HG03103 (cell line): ENCODE results near the gene GPC6.

Experiments used
- ATAC-seq: cut with Tn5 transposase; IDR thresholded peaks from one replicate; pipeline ENCODE4 v1.9.1; 2021; ENCODE audit warnings: low read depth; ENCODE audit not compliant: unreplicated experiment

GPC6 gene

GRCh38 chr13:93716623-93717022, 490.0 kb downstream of the GPC6 start:
- no peak for ATAC-seq

DNA sequence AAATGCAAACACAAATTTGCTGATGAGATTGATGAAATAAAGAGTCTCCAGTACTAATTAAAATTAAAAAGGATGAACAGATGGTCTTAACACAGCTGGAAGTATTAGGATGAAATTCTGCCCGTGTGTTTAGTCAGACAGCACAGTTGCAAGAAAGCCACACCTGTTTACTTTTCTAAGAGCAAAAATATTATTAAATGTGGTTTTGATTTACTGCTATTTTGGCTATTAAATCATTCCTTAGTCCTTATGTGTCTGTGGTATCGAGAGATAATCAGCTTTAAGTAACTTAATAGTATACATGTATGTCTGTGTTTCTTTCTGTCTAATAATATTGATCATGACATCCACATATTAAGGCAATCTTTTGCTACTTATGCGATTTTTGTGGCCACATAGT, 494.9 kb downstream of the GPC6 start:
- ATAC-seq, result no peak

GRCh38 chr13:93723316-93723715, 496.7 kb downstream of the GPC6 start:
- no peak for ATAC-seq

GRCh38 chr13:93724187-93724586, 497.6 kb downstream of the GPC6 start:
- no peak for ATAC-seq

- no peak for ATAC-seq
These were observed 499.8 kb downstream of the GPC6 start for GRCh38 chr13:93726173-93726957.

- ATAC-seq, result no peak
These were observed 500.9 kb downstream of the GPC6 start for GRCh38 chr13:93727211-93728141.

- no peak for ATAC-seq
These were observed 502.8 kb downstream of the GPC6 start for GRCh38 chr13:93729383-93729782.

DNA sequence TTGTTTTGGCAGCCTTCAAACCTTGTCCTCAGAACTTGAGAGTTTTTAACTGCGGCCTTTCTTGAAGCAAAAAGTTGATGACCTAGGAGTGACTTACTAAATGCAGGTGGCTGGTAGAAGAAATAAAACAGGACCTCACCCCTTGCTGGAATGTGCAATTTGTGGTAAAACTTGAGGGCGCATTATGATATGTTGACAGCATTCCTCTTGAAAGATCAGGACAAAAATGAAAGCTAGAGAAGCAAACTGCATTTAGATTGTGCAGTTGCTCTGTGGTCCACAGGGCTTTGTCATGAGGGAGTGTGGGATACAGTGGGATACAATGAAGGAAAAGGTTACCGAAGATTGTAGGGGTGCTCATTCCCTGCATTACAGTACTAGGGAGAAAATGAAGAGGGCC, 504.2 kb downstream of the GPC6 start:
- ATAC-seq, result no peak

GRCh38 chr13:93732186-93732585, 505.6 kb downstream of the GPC6 start:
- ATAC-seq, result no peak

DNA sequence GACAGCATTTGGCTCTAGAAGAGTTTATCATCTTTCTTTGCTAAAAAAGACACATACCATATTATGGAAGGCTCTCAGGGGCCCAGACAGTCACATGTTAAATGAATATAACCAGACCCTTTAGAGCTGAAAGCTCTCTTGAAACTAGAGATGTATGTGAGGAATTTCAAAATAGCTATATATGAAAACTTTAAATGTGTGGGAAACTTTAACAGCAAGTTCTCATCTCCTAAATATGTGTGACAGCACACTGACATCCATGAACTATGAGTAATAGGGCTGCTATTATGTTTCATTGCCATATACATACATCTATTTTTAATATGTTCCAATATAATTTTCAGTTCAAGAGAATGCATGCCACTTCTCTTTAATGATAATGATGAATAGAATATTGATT, 509.5 kb downstream of the GPC6 start:
- ATAC-seq, result no peak

- ATAC-seq, result no peak
These were observed 510.3 kb downstream of the GPC6 start for GRCh38 chr13:93736909-93737308.

DNA sequence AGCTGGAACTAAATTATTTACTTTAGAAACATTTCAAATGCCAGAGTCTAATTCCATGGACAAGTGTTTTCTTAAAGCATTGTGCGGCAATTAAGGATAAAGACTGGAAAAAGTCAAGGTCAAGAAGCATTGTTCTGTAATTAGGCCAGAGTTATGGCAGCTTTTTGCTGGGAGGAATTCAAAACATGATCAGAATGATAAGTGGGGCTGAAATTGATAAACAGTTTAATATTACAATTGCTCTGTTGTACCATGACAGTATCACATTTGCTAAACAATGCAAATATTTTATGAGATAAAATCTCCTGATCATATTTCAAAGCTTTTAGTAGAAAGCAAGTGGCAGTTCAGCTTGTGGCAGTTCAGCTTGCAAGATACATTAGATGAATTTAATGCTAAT, 513.7 kb downstream of the GPC6 start:
- ATAC-seq, result no peak

DNA sequence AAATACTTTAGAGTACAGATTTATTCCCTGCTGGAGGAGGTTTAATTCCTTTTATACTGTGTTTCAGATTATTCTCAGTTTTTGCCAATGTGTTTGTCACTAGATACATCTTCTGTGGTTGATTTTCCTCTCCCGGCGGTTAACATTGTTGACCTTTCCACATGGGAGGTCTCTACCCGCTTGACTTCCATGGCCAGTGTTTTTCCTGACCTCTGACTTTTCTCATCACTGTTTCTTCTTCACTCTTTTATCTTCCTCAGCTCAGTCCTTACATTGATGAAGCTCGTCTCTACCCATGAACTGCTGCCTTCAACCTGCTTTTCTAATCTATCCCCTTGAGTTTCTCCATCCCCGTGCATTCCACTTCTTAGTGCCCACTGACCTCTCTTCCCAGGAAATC, 517.4 kb downstream of the GPC6 start:
- no peak for ATAC-seq

DNA sequence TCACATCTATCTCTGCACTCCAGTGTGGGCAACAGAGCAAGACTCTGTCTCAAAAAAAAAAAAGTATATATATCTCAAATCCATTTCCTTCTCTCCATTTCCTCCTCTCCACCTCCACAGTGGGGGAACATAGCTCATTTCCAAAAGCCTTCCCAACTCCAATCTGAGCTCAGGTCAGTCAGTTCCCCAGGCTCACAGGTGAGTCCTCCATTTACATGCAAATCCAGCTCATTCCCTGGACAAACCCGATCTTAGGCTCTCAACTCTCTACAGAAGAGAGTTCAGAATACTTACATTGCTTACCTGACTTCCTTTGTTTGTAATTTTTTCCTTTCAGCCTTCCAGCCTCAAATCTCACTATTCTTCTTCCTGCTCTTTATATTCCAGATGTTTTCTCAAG, 518.3 kb downstream of the GPC6 start:
- no peak for ATAC-seq

GRCh38 chr13:93745884-93746283, 519.3 kb downstream of the GPC6 start:
- no peak for ATAC-seq

DNA sequence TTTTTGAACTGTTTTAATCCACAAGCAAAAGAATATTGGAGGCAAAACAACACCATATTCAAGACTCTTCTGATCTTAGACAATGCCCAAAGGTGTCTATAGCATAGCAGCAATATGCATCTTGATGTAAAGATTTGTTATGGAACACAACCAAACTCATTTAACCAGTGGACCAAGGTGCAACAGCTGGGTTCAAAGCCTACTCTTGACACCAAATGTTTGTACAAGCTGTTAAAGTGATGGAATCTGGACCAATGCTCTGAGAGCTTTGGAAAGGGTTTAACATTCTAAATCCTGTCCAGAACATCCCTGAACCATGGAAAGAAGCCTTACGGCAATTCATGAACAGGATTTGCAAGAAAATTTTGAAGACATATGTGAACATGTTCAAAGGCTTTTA, 520.0 kb downstream of the GPC6 start:
- ATAC-seq, result no peak

- ATAC-seq, result no peak
These were observed 524.1 kb downstream of the GPC6 start for GRCh38 chr13:93750676-93751075.

- ATAC-seq, result no peak
These were observed 524.5 kb downstream of the GPC6 start for GRCh38 chr13:93751117-93751516.

DNA sequence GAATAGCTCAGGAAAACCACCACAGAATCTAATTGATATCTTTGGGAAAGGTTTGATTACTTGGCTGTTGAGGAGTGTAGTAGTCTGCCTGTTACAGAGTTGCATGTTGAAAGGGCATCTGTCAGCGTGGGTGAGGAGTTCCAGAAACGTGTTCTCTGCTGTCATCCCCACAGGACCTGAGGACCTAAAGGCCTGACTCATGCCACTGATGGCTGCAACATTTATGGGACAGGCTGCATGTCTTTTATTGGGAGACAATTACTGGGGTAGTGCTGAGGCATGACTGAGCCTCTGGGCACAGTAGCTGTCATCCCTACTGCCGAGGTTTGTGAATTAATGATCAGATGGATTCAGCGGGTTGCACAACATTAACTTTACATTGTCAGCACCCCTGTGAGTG, 525.9 kb downstream of the GPC6 start:
- ATAC-seq, result no peak

- no peak for ATAC-seq
These were observed 527.0 kb downstream of the GPC6 start for GRCh38 chr13:93753639-93754038.

DNA sequence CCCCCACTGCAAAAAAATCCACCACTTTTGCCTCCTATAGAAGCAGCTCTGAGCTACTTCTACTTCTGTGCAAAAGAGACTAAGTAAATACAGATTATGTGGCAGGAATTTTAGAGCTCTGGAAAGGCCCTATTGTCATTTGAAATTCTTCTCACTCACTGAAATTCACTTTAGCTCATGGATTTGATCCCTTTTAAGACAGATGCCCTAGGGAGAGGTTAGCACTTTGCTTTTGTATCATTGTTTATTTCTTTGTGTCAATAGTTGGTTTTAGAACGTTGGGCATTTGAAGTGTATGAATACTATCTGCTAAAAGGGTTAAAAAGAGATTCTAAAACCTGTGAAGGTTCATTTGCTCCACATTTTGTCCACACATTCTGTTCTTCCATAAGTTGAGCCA, 528.7 kb downstream of the GPC6 start:
- no peak for ATAC-seq

- ATAC-seq, result no peak
These were observed 532.0 kb downstream of the GPC6 start for GRCh38 chr13:93758575-93758974.
